Testis (tissue), 2 donors: ENCODE data around the gene VPS36.

Experiments
- CTCF ChIP-seq, 3 experiments: fragments of 450-650 bp in 2 of 3; fragments of 200-600 bp in 1 of 3; sonication (generic) in 1 of 3; IDR thresholded peaks; one replicate each; pipeline ENCODE4 v1.5.1; 2016 to 2019; ENCODE audit warnings: antibody characterized with exemption in 3 of 3, mild to moderate bottlenecking in 2 of 3, moderate library complexity in 1 of 3
- POLR2A ChIP-seq: fragments of 450-650 bp; IDR thresholded peaks from one replicate; pipeline ENCODE4 v1.6.1; 2017; ENCODE audit warnings: antibody characterized with exemption, mild to moderate bottlenecking, moderate library complexity

GRCh38 chr13:52405369-52405766 is 45.1 kb downstream of the VPS36 start:
- TF ChIP-seq CTCF (IDR thresholded peaks at IDR 0.05) (no peak), POLR2A (no peak)
